ENCODE results near the gene ABCA2.

- TF ChIP-seq CTCF (IDR thresholded peaks at IDR 0.05; ENCODE audit: insufficient read depth, low read depth, low read length) (no peak), EZH2 (IDR thresholded peaks at IDR 0.05; ENCODE audit: insufficient read depth, low read length) (no peak)
These were observed 15.1 kb downstream of the ABCA2 start for GRCh38 chr9:137012694-137013570.
